Activated T-cell treated with anti-CD3 and anti-CD28 coated beads, Interleukin-2, amount 50 U/mL, for 72 hours (primary cell): Measurements from ENCODE around the gene YARS1. TPM values are rescaled to one million over a fixed set of nuclear protein-coding genes. Genes with fewer than 3 reads are reported as not detected.
A peak's percentile ranks its signal among the peaks of the same experiment; 100 is the strongest.

Experiments used
- ATAC-seq, 2 donors: fragments of 150-1000 bp; cut with Tn5 transposase; replicated peaks in 1 of 2; 2 replicates each; pipeline ENCODE4 v1.10.0; 2021; ENCODE audit warnings: moderate library complexity in 2 of 2, mild to moderate bottlenecking in 1 of 2
- DNase-seq, 2 donors: peaks; one replicate each; pipeline ENCODE4 v3.0.0; 2021 to 2022; ENCODE audit warnings: mixed read lengths in 1 of 2
- H3K27ac Mint-ChIP-seq: one replicate; pipeline ENCODE4 v1.8.0; 2022; ENCODE audit warnings: mild to moderate bottlenecking, moderate library complexity, mixed read lengths
- H3K27me3 Mint-ChIP-seq: one replicate; pipeline ENCODE4 v1.8.0; 2022; ENCODE audit warnings: low read depth, mixed read lengths
- H3K36me3 Mint-ChIP-seq, 2 donors: one replicate each; pipeline ENCODE4 v1.8.0; 2022; ENCODE audit warnings: mixed read lengths in 2 of 2, mild to moderate bottlenecking in 1 of 2; ENCODE audit not compliant: insufficient read depth in 2 of 2
- H3K4me1 Mint-ChIP-seq: one replicate; pipeline ENCODE4 v1.8.0; 2022; ENCODE audit warnings: low read depth, mixed read lengths
- H3K4me3 Mint-ChIP-seq, 2 donors: one replicate each; pipeline ENCODE4 v1.8.0; 2022; ENCODE audit warnings: mild to moderate bottlenecking in 2 of 2, mixed read lengths in 2 of 2, moderate library complexity in 2 of 2
- H3K9me3 Mint-ChIP-seq, 2 donors: one replicate each; pipeline ENCODE4 v1.8.0; 2022; ENCODE audit warnings: mixed read lengths in 2 of 2
- total RNA-seq, 2 donors: library from RNA; stranded (reverse); gene quantifications; one replicate each; pipeline ENCODE4 v1.2.3, GENCODE V29; 2022

The YARS1 gene
- total RNA-seq, 2 donors from 2014 or later: 341 to 388 TPM

- ATAC-seq (peak in 1 of 2 donors; percentile 12), DNase-seq (no peak)
- Mint-ChIP-seq H3K36me3 (no peaks in the 10 kb centered on the region), H3K27me3 (no peaks in the 10 kb centered on the region), H3K4me1 (peaks cover 33% of the 10 kb centered on the region), H3K27ac (no peak overlapping the region), H3K9me3 (no peaks in the 10 kb centered on the region), H3K4me3 (no peak overlapping the region)
These were observed 55.2 kb downstream of the YARS1 start for GRCh38 chr1:32761936-32762335.

- peaks cover 33% of the 10 kb centered on the region for H3K4me1 Mint-ChIP-seq
- no peaks in the 10 kb centered on the region for H3K36me3 Mint-ChIP-seq
These were observed 55.8 kb downstream of the YARS1 start for GRCh38 chr1:32761253-32761877.

GRCh38 chr1:32759997-32760623 lies 57.0 kb downstream of the YARS1 start:
- Mint-ChIP-seq H3K9me3 (no peaks in the 10 kb centered on the region), H3K27ac (no peak overlapping the region), H3K36me3 (no peaks in the 10 kb centered on the region), H3K4me3 (peak overlapping the region in 1 of 2 donors; percentile 37), H3K27me3 (no peaks in the 10 kb centered on the region), H3K4me1 (peaks cover 33% of the 10 kb centered on the region)
- DNase-seq (no peak), ATAC-seq (peak in 1 of 2 donors; percentile 9)

More at GRCh38 chr1:32761253-32761877, 55.8 kb downstream of the YARS1 start:
- H3K27ac Mint-ChIP-seq: peak overlapping the region; percentile 7
- peak overlapping the region; percentile 10 to 53 for H3K4me3 Mint-ChIP-seq
- no peaks in the 10 kb centered on the region for H3K9me3 Mint-ChIP-seq
- ATAC-seq: peak; percentile 78 to 91
- no peaks in the 10 kb centered on the region for H3K27me3 Mint-ChIP-seq
- DNase-seq: peak; percentile 71 to 73

- DNase-seq (no peak), ATAC-seq (peak; percentile 32 to 45)
- H3K27ac Mint-ChIP-seq: no peak overlapping the region
- peak overlapping the region in 1 of 2 donors; percentile 37 for H3K4me3 Mint-ChIP-seq
- no peaks in the 10 kb centered on the region for H3K9me3 Mint-ChIP-seq
- no peaks in the 10 kb centered on the region for H3K36me3 Mint-ChIP-seq
- no peaks in the 10 kb centered on the region for H3K27me3 Mint-ChIP-seq
- peaks cover 34% of the 10 kb centered on the region for H3K4me1 Mint-ChIP-seq
These were observed 57.6 kb downstream of the YARS1 start for GRCh38 chr1:32759521-32759981.

- Mint-ChIP-seq H3K36me3 (no peaks in the 10 kb centered on the region), H3K27me3 (no peaks in the 10 kb centered on the region), H3K4me1 (peaks cover 39% of the 10 kb centered on the region), H3K9me3 (no peaks in the 10 kb centered on the region), H3K27ac (no peak overlapping the region), H3K4me3 (no peak overlapping the region)
- ATAC-seq (no peak), DNase-seq (no peak)
These were observed 58.2 kb downstream of the YARS1 start for GRCh38 chr1:32758795-32759430.

GRCh38 chr1:32758177-32758794 lies 58.9 kb downstream of the YARS1 start:
- no peak for ATAC-seq
- H3K4me3 Mint-ChIP-seq: no peak overlapping the region
- H3K9me3 Mint-ChIP-seq: no peaks in the 10 kb centered on the region
- H3K27ac Mint-ChIP-seq: no peak overlapping the region
- peaks cover 42% of the 10 kb centered on the region for H3K4me1 Mint-ChIP-seq
- no peak for DNase-seq
- H3K27me3 Mint-ChIP-seq: no peaks in the 10 kb centered on the region
- no peaks in the 10 kb centered on the region for H3K36me3 Mint-ChIP-seq

GRCh38 chr1:32757213-32757895 lies 59.8 kb downstream of the YARS1 start:
- no peaks in the 10 kb centered on the region for H3K9me3 Mint-ChIP-seq
- no peaks in the 10 kb centered on the region for H3K27me3 Mint-ChIP-seq
- no peak overlapping the region for H3K4me3 Mint-ChIP-seq
- peaks cover 44% of the 10 kb centered on the region for H3K4me1 Mint-ChIP-seq
- DNase-seq: no peak
- no peaks in the 10 kb centered on the region for H3K36me3 Mint-ChIP-seq
- no peak for ATAC-seq
- no peak overlapping the region for H3K27ac Mint-ChIP-seq

GRCh38 chr1:32755810-32756159 lies 61.4 kb downstream of the YARS1 start:
- H3K27ac Mint-ChIP-seq: no peak overlapping the region
- peaks cover 14% of the 10 kb centered on the region for H3K27me3 Mint-ChIP-seq
- H3K9me3 Mint-ChIP-seq: no peaks in the 10 kb centered on the region
- no peaks in the 10 kb centered on the region for H3K36me3 Mint-ChIP-seq
- H3K4me1 Mint-ChIP-seq: peaks cover 30% of the 10 kb centered on the region
- no peak for DNase-seq
- ATAC-seq: no peak
- H3K4me3 Mint-ChIP-seq: no peak overlapping the region

- H3K27ac Mint-ChIP-seq: no peak overlapping the region
These were observed 61.9 kb downstream of the YARS1 start for GRCh38 chr1:32755098-32755809.

GRCh38 chr1:32754317-32755097 lies 62.7 kb downstream of the YARS1 start:
- H3K4me1 Mint-ChIP-seq: peaks cover 17% of the 10 kb centered on the region
- peak; percentile 61 to 81 for DNase-seq
- H3K27ac Mint-ChIP-seq: no peak overlapping the region
- peak overlapping the region; percentile 54 to 58 for H3K4me3 Mint-ChIP-seq
- H3K27me3 Mint-ChIP-seq: peaks cover 14% of the 10 kb centered on the region
- peak; percentile 79 to 86 for ATAC-seq
- H3K9me3 Mint-ChIP-seq: no peaks in the 10 kb centered on the region
- no peaks in the 10 kb centered on the region for H3K36me3 Mint-ChIP-seq

More at GRCh38 chr1:32755098-32755809, 61.9 kb downstream of the YARS1 start:
- DNase-seq: no peak
- Mint-ChIP-seq H3K4me1 (peaks cover 24% of the 10 kb centered on the region), H3K27me3 (peaks cover 14% of the 10 kb centered on the region), H3K9me3 (no peaks in the 10 kb centered on the region), H3K4me3 (no peak overlapping the region), H3K36me3 (no peaks in the 10 kb centered on the region)
- no peak for ATAC-seq

GRCh38 chr1:32753532-32754316 lies 63.4 kb downstream of the YARS1 start:
- peaks cover 14% of the 10 kb centered on the region for H3K27me3 Mint-ChIP-seq
- no peaks in the 10 kb centered on the region for H3K36me3 Mint-ChIP-seq
- peaks cover 11% of the 10 kb centered on the region for H3K4me1 Mint-ChIP-seq
- no peaks in the 10 kb centered on the region for H3K9me3 Mint-ChIP-seq
- ATAC-seq (peak; percentile 81 to 87), DNase-seq (peak; percentile 79 to 83)
- H3K4me3 Mint-ChIP-seq: peak overlapping the region; percentile 73 to 76
- no peak overlapping the region for H3K27ac Mint-ChIP-seq
